H1 (cell line): Measurements from ENCODE around the gene LIFR. TPM values are rescaled to one million over a fixed set of nuclear protein-coding genes. Genes with fewer than 3 reads are reported as not detected.

Experiments used
- CTCF ChIA-PET: fragments of 300-600 bp; sonication (Branson Sonifier 250); formaldehyde crosslinking; loops from one replicate; lab custom pipeline; 2021; ENCODE audit not compliant: partially characterized antibody; lab: Charles Lee
- POLR2A ChIA-PET: fragments of 300-600 bp; sonication (Branson Sonifier 250); formaldehyde crosslinking; loops from one replicate; lab custom pipeline; 2021; ENCODE audit warnings: inconsistent platforms; ENCODE audit not compliant: partially characterized antibody; lab: Charles Lee
- DNase-seq, 2 experiments: peaks; one replicate each; pipeline versions ENCODE4 v3.0.0 to v3.0.0-alpha.2; 2010 to 2022; ENCODE audit warnings: low spot score in 2 of 2, low read depth in 1 of 2, mixed read lengths in 1 of 2
- FAIRE-seq: peaks from 2 replicates; lab custom pipeline; 2011; peaks lifted over from hg19 to GRCh38; lab: Jason Lieb, UNC
- H2AFZ ChIP-seq: 2 replicates; pipeline ENCODE4 v1.8.1; 2012; ENCODE audit warnings: low read length, inconsistent platforms
- H2AK5ac ChIP-seq: 2 replicates; pipeline ENCODE4 v1.6.1; 2013; ENCODE audit warnings: low read depth, low read length
- H2BK120ac ChIP-seq: replicated peaks from 2 replicates; pipeline ENCODE3; 2013; ENCODE audit warnings: low read depth, low read length, inconsistent platforms
- H2BK12ac ChIP-seq: 2 replicates; pipeline ENCODE4 v1.6.1; 2013; ENCODE audit warnings: low read depth, low read length
- H2BK15ac ChIP-seq: 2 replicates; pipeline ENCODE4 v1.6.1; 2013; ENCODE audit warnings: low read length
- H2BK20ac ChIP-seq: 2 replicates; pipeline ENCODE4 v1.6.1; 2013; ENCODE audit warnings: low read length
- H2BK5ac ChIP-seq: 2 replicates; pipeline ENCODE4 v1.6.1; 2013; ENCODE audit warnings: low read depth, low read length
- H3K14ac ChIP-seq: 2 replicates; pipeline ENCODE4 v1.6.1; 2013; ENCODE audit warnings: inconsistent platforms; ENCODE audit not compliant: insufficient read length
- H3K18ac ChIP-seq: 2 replicates; pipeline ENCODE4 v1.6.1; 2013; ENCODE audit warnings: low read length; ENCODE audit errors: extremely low read depth
- H3K23ac ChIP-seq: 2 replicates; pipeline ENCODE4 v1.6.1; 2013; ENCODE audit warnings: inconsistent platforms; ENCODE audit not compliant: insufficient read length
- H3K23me2 ChIP-seq: 2 replicates; pipeline ENCODE4 v1.6.1; 2013; ENCODE audit warnings: low read depth, low read length
- H3K27ac ChIP-seq: 2 replicates; pipeline ENCODE4 v1.6.1; 2011; ENCODE audit warnings: low read depth, low read length, inconsistent platforms
- H3K27me3 ChIP-seq, 4 experiments: replicated peaks in 1 of 4; 1 replicate in 1 of 4; 2 replicates in 3 of 4; pipeline versions ENCODE4 v1.6.1 to v1.8.1; 2011 to 2013; ENCODE audit warnings: low read length in 3 of 4, mild to moderate bottlenecking in 3 of 4, inconsistent platforms in 2 of 4, mixed read lengths in 2 of 4, moderate library complexity in 1 of 4; ENCODE audit not compliant: control insufficient read depth in 3 of 4, insufficient read depth in 3 of 4; ENCODE audit errors: extremely low read depth in 1 of 4
- H3K36me3 ChIP-seq, 4 experiments: 2 replicates each; pipeline versions ENCODE4 v1.6.1 to v1.8.1; 2011 to 2013; ENCODE audit warnings: mild to moderate bottlenecking in 4 of 4, low read length in 3 of 4, moderate library complexity in 2 of 4, control low read depth in 1 of 4, inconsistent platforms in 1 of 4; ENCODE audit not compliant: insufficient read depth in 4 of 4, control insufficient read depth in 2 of 4
- H3K4ac ChIP-seq: replicated peaks from 2 replicates; pipeline ENCODE3; 2013; ENCODE audit warnings: low read length, low read depth, mixed read lengths, inconsistent platforms; ENCODE audit not compliant: insufficient read length
- H3K4me1 ChIP-seq, 4 experiments: replicated peaks in 1 of 4; 1 replicate in 1 of 4; 2 replicates in 3 of 4; pipeline versions ENCODE4 v1.6.1 to v1.8.1; 2011 to 2013; ENCODE audit warnings: low read length in 3 of 4, inconsistent platforms in 2 of 4, mixed read lengths in 1 of 4; ENCODE audit not compliant: insufficient read depth in 4 of 4, control insufficient read depth in 3 of 4
- H3K4me2 ChIP-seq, 2 experiments: 2 replicates each; pipeline versions ENCODE4 v1.6.1 to v1.8.1; 2011 to 2013; ENCODE audit warnings: low read depth in 2 of 2, low read length in 2 of 2, control low read depth in 1 of 2, inconsistent platforms in 1 of 2, mild to moderate bottlenecking in 1 of 2; ENCODE audit not compliant: insufficient read depth in 1 of 2
- H3K4me3 ChIP-seq, 4 experiments: fragments of 200-600, 300-600 bp in 1 of 4; sonication (generic), shearing (Covaris generic), sonication (Bioruptor Twin) in 1 of 4; 2 replicates each; pipeline versions ENCODE4 v1.5.1 to v1.8.1; 2011 to 2016; ENCODE audit warnings: low read length in 4 of 4, low read depth in 3 of 4, control low read depth in 2 of 4, inconsistent platforms in 2 of 4, mild to moderate bottlenecking in 2 of 4, mixed read lengths in 1 of 4, moderate library complexity in 1 of 4; ENCODE audit not compliant: insufficient read depth in 2 of 4; ENCODE audit errors: extremely low read depth in 1 of 4
- H3K56ac ChIP-seq: replicated peaks from 2 replicates; pipeline ENCODE3; 2013; ENCODE audit warnings: low read depth, mild to moderate bottlenecking, mixed read lengths, low read length, inconsistent platforms; ENCODE audit not compliant: insufficient read length
- H3K79me1 ChIP-seq: 2 replicates; pipeline ENCODE4 v1.6.1; 2013; ENCODE audit warnings: low read depth, low read length, control low read depth
- H3K79me2 ChIP-seq, 2 experiments: 2 replicates each; pipeline versions ENCODE4 v1.6.1 to v1.8.1; 2012 to 2013; ENCODE audit warnings: low read length in 2 of 2, mild to moderate bottlenecking in 2 of 2, inconsistent platforms in 1 of 2; ENCODE audit not compliant: insufficient read depth in 2 of 2, control insufficient read depth in 1 of 2
- H3K9ac ChIP-seq, 4 experiments: replicated peaks in 1 of 4; 1 replicate in 1 of 4; 2 replicates in 3 of 4; pipeline versions ENCODE4 v1.6.1 to v1.8.1; 2011 to 2013; ENCODE audit warnings: low read depth in 3 of 4, low read length in 3 of 4, control low read depth in 2 of 4, mild to moderate bottlenecking in 2 of 4, moderate library complexity in 2 of 4, inconsistent platforms in 1 of 4; ENCODE audit errors: extremely low read depth in 1 of 4
- H3K9me3 ChIP-seq, 2 experiments: 2 replicates each; pipeline versions ENCODE4 v1.6.1 to v1.8.1; 2012 to 2013; ENCODE audit warnings: mild to moderate bottlenecking in 2 of 2, moderate library complexity in 2 of 2, control low read depth in 1 of 2, inconsistent platforms in 1 of 2, low read depth in 1 of 2, low read length in 1 of 2, mixed read lengths in 1 of 2; ENCODE audit not compliant: insufficient read depth in 2 of 2
- H4K20me1 ChIP-seq, 2 experiments: replicated peaks in 1 of 2; 2 replicates each; pipeline versions ENCODE3 to v1.8.1; 2011 to 2013; ENCODE audit warnings: inconsistent platforms in 2 of 2, low read length in 2 of 2, mild to moderate bottlenecking in 1 of 2; ENCODE audit not compliant: insufficient read depth in 2 of 2, control insufficient read depth in 1 of 2
- H4K5ac ChIP-seq: 2 replicates; pipeline ENCODE4 v1.6.1; 2013; ENCODE audit warnings: low read length, low read depth, mixed read lengths, inconsistent platforms; ENCODE audit not compliant: insufficient read length
- H4K8ac ChIP-seq: 2 replicates; pipeline ENCODE4 v1.8.0; 2013; ENCODE audit warnings: mild to moderate bottlenecking, moderate library complexity, low read length, inconsistent platforms; ENCODE audit not compliant: insufficient read depth; ENCODE audit errors: extremely low read depth
- H4K91ac ChIP-seq: replicated peaks from 2 replicates; pipeline ENCODE3; 2013; ENCODE audit warnings: low read length, mixed read lengths, inconsistent platforms; ENCODE audit not compliant: insufficient read length
- CEBPB ChIP-seq: IDR thresholded peaks from 2 replicates; pipeline ENCODE4 v1.6.1; 2012; ENCODE audit warnings: low read depth, low read length
- CHD1 ChIP-seq: IDR thresholded peaks from 2 replicates; pipeline ENCODE4 v1.6.1; 2012; ENCODE audit warnings: low read depth, low read length, improper control_type of control experiment
- PHF8 ChIP-seq: fragments of 200-600 bp; sonication (generic); conservative IDR thresholded peaks from 2 replicates; pipeline ENCODE4 v1.7.1; 2012; ENCODE audit warnings: low read depth, mild to moderate bottlenecking, inconsistent platforms, low read length, moderate library complexity
- SIRT6 ChIP-seq: IDR thresholded peaks from one replicate; pipeline ENCODE4 v1.7.1; 2012; ENCODE audit warnings: low read length, inconsistent platforms
- SP1 ChIP-seq: IDR thresholded peaks from 2 replicates; pipeline ENCODE4 v1.6.1; 2011; ENCODE audit warnings: low read depth, low read length
- SP4 ChIP-seq: IDR thresholded peaks from 2 replicates; pipeline ENCODE4 v1.6.1; 2012; ENCODE audit warnings: low read length, inconsistent platforms
- whole genome bisulfite sequencing, 2 experiments: shearing (Covaris generic) in 1 of 2; methylation state at CpG; one replicate each; pipeline versions ENCODE4 v1.1.6 to v1.1.7; 2013 to 2015; ENCODE audit warnings: low lambda C conversion rate in 2 of 2, mixed read lengths in 2 of 2, inconsistent platforms in 1 of 2, low coverage in 1 of 2, missing lambda C conversion rate in 1 of 2; ENCODE audit not compliant: insufficient replicate concordance in 2 of 2, insufficient coverage in 1 of 2, insufficient read length in 1 of 2; ENCODE audit errors: extremely low coverage in 1 of 2, missing lambda C conversion rate in 1 of 2; 5-methylcytosine and 5-hydroxymethylcytosine counted together
- polyA plus RNA-seq, 7 experiments: library from polyadenylated mRNA; depleted of rRNA in 3 of 7; stranded (reverse) in 5 of 7; unstranded in 2 of 7; fragments of >200 nt in 5 of 7; fragments of 200-250 nt in 2 of 7; gene quantifications; 1 replicate in 5 of 7; 2 replicates in 1 of 7; 4 replicates in 1 of 7; pipeline versions ENCODE4 v1.2.1 to v1.2.3, GENCODE V29; 2011 to 2013; ENCODE audit warnings: missing spikeins in 2 of 7, mixed read lengths in 2 of 7
- total RNA-seq: library from RNA; stranded (reverse); fragmentation: NEBNext Ultra II Directional; extraction: Animal tissue kit (Norgen Biotek cat#: 25700); gene quantifications from 2 replicates; pipeline ENCODE4 v1.2.1, GENCODE V29; 2021

LIFR gene
- total and polyA plus RNA-seq, 2 of the 8 experiments (the other 6 are each of a cell fraction or from before 2014, with no cell fraction given): 2.0 to 18.9 TPM

DNA sequence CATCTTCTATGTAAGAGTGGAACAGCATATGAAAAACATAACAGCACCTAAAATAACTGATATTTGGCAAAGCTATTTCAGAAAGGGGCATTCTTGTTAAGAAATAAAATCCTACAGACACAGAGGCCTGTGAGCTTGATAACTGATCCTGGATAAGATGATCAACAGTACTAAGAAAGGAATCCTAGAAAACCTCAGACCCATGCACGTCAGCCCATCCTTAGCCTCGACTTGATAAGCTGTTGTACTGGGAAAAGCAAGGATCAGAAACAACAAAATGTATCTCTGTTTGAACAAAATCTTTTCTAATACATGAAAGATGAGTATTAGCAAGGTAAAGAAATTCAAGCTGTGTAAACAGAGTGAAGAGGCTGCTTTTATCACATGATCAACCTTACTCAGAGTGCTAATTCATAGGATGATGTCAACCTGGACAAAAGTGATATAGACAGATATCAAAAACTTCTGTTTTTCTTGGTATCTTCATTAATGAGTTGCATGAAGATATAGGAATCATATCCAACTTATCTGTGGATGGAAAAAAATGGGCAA, 15.2 kb downstream of the LIFR start:
- no peak overlapping the region for H2AFZ ChIP-seq
- H3K27me3 ChIP-seq: no peaks in the 10 kb centered on the region
- H2BK120ac ChIP-seq: no peak overlapping the region
- no peak overlapping the region for H4K5ac ChIP-seq
- H3K14ac ChIP-seq: no peak overlapping the region
- no peak overlapping the region for H2BK5ac ChIP-seq
- H3K23me2 ChIP-seq: no peaks in the 10 kb centered on the region; the same call in 1 of the 2 replicates
- H3K79me2 ChIP-seq: peaks cover 0 to 52% of the 10 kb centered on the region in 2 experiments; a peak in 3 of 4 replicates
- H3K4me1 ChIP-seq: peaks cover 0 to 2% (median 0%) of the 10 kb centered on the region in 4 experiments; a peak in 1 of 7 replicates
- no peak overlapping the region for H3K4ac ChIP-seq
- 91% methylated on average over 2 of the region's 2 CpGs; no CpG with 5 or more reads in 1 of the 2 experiments for WGBS, 2 experiments
- H4K8ac ChIP-seq: no peak overlapping the region
- H4K20me1 ChIP-seq: no peaks in the 10 kb centered on the region
- H3K9me3 ChIP-seq: no peaks in the 10 kb centered on the region
- no peak overlapping the region for H3K9ac ChIP-seq
- no peak overlapping the region for H2BK12ac ChIP-seq
- peaks cover 7% of the 10 kb centered on the region for H3K79me1 ChIP-seq
- H3K23ac ChIP-seq: no peak overlapping the region
- CTCF ChIA-PET: interaction anchor here (1.2 to 3.2 kb wide), 6 partner anchors 10 to 121 kb away, joined by 3 to 18 read pairs (median 4); no protein-coding TSS in a partner anchor
- H2AK5ac ChIP-seq: no peak overlapping the region
- H3K18ac ChIP-seq: no peak overlapping the region
- FAIRE-seq (no peak), DNase-seq (no peak)
- no peak for TF ChIP-seq PHF8
- no peak for TF ChIP-seq SP4
- TF ChIP-seq CEBPB: no peak
- no peak for TF ChIP-seq SP1
- TF ChIP-seq CHD1: no peak
- TF ChIP-seq SIRT6: no peak
- no peaks in the 10 kb centered on the region for H3K36me3 ChIP-seq
- H2BK20ac ChIP-seq: no peak overlapping the region
- no peak overlapping the region for H4K91ac ChIP-seq
- no peak overlapping the region for H2BK15ac ChIP-seq
- H3K27ac ChIP-seq: no peak overlapping the region
- H3K56ac ChIP-seq: no peak overlapping the region
- H3K4me2 ChIP-seq: no peak overlapping the region
- H3K4me3 ChIP-seq: no peak overlapping the region
- POLR2A ChIA-PET: no interaction called here
